SK-N-SH (cell line): ENCODE results near the gene TOGARAM2. TPM values are rescaled to one million over a fixed set of nuclear protein-coding genes. Genes with fewer than 3 reads are reported as not detected.

Experiments
- CTCF ChIA-PET: fragments of 300-600, 350-600 bp; formaldehyde crosslinking; extraction: SDS; loops from one replicate; lab custom pipeline; 2021; lab: Yijun Ruan, JAX
- POLR2A ChIA-PET: fragments of 350-600 bp; sonication (Branson Sonifier 250); formaldehyde crosslinking; extraction: SDS; loops from one replicate; lab custom pipeline; 2020; ENCODE audit warnings: antibody characterized with exemption, inconsistent platforms; lab: Yijun Ruan, JAX
- DNase-seq: peaks from one replicate; pipeline ENCODE4 v3.0.0; 2012
- H2AFZ ChIP-seq: fragments of 200-600 bp; sonication (generic); 2 replicates; pipeline ENCODE4 v1.8.1; 2016; ENCODE audit warnings: antibody characterized with exemption, mild to moderate bottlenecking, low read depth
- H3F3A ChIP-seq: fragments of 200-600 bp; sonication (generic); replicated peaks from 2 replicates; pipeline ENCODE3; 2016; ENCODE audit warnings: antibody characterized with exemption, mild to moderate bottlenecking; ENCODE audit not compliant: insufficient read depth
- H3K27ac ChIP-seq, 2 experiments: fragments of 200-500 bp in 1 of 2; fragments of 200-600 bp in 1 of 2; sonication (Bioruptor generic) in 1 of 2; sonication (generic), shearing (Covaris generic) in 1 of 2; 2 replicates each; pipeline versions ENCODE4 v1.5.1 to v1.6.1; 2014 to 2016; ENCODE audit warnings: low read depth in 2 of 2, inconsistent platforms in 1 of 2, low read length in 1 of 2, mild to moderate bottlenecking in 1 of 2, mixed read lengths in 1 of 2
- H3K27me3 ChIP-seq: fragments of 200-600 bp; sonication (generic), shearing (Covaris generic); 2 replicates; pipeline ENCODE4 v1.6.1; 2016; ENCODE audit warnings: mixed run types; ENCODE audit not compliant: insufficient read depth
- H3K36me3 ChIP-seq, 2 experiments: fragments of 200-500 bp in 1 of 2; fragments of 200-600 bp in 1 of 2; sonication (Bioruptor generic) in 1 of 2; sonication (generic) in 1 of 2; replicated peaks in 1 of 2; 2 replicates each; pipeline versions ENCODE3 to v1.5.1; 2014 to 2016; ENCODE audit warnings: low read length in 1 of 2, mild to moderate bottlenecking in 1 of 2; ENCODE audit not compliant: insufficient read depth in 2 of 2, control insufficient read depth in 1 of 2
- H3K4me1 ChIP-seq, 2 experiments: fragments of 200-500 bp in 1 of 2; fragments of 200-600 bp in 1 of 2; sonication (Bioruptor generic) in 1 of 2; sonication (generic), shearing (Covaris generic) in 1 of 2; 2 replicates each; pipeline versions ENCODE4 v1.5.1 to v1.6.1; 2014 to 2016; ENCODE audit warnings: low read depth in 1 of 2, low read length in 1 of 2, mixed run types in 1 of 2; ENCODE audit not compliant: insufficient read depth in 2 of 2, control insufficient read depth in 1 of 2
- H3K4me2 ChIP-seq: fragments of 200-600 bp; sonication (generic), shearing (Covaris generic); 2 replicates; pipeline ENCODE4 v1.6.1; 2017; ENCODE audit warnings: mixed run types
- H3K4me3 ChIP-seq, 2 experiments: fragments of 200-500 bp in 1 of 2; fragments of 200-600 bp in 1 of 2; sonication (Bioruptor generic) in 1 of 2; sonication (generic), shearing (Covaris generic) in 1 of 2; 2 replicates each; pipeline versions ENCODE4 v1.5.1 to v1.8.1; 2014 to 2016; ENCODE audit warnings: low read depth in 2 of 2, inconsistent platforms in 1 of 2, low read length in 1 of 2, mild to moderate bottlenecking in 1 of 2, mixed read lengths in 1 of 2, moderate library complexity in 1 of 2
- H3K79me2 ChIP-seq: fragments of 200-600 bp; sonication (generic); 2 replicates; pipeline ENCODE4 v1.8.1; 2017; ENCODE audit warnings: mild to moderate bottlenecking; ENCODE audit not compliant: insufficient read depth
- H3K9ac ChIP-seq: fragments of 200-600 bp; sonication (generic); 2 replicates; pipeline ENCODE4 v1.6.1; 2017; ENCODE audit warnings: mixed run types
- H3K9me2 ChIP-seq: fragments of 200-600 bp; sonication (generic); 2 replicates; pipeline ENCODE4 v1.6.1; 2017; ENCODE audit warnings: mixed run types
- H3K9me3 ChIP-seq: fragments of 200-600 bp; sonication (generic); 2 replicates; pipeline ENCODE4 v1.6.1; 2017; ENCODE audit warnings: mixed run types, mild to moderate bottlenecking, moderate library complexity
- H4K20me1 ChIP-seq: fragments of 200-600 bp; sonication (generic); 2 replicates; pipeline ENCODE4 v1.6.1; 2017; ENCODE audit warnings: mild to moderate bottlenecking, mixed run types; ENCODE audit not compliant: insufficient read depth
- ELF1 ChIP-seq: IDR thresholded peaks from 2 replicates; pipeline ENCODE4 v1.4.0; 2012
- EP300 ChIP-seq, 2 experiments: IDR thresholded peaks; 2 replicates each; pipeline versions ENCODE4 v1.4.0 to v1.6.1; 2012; ENCODE audit warnings: borderline replicate concordance in 1 of 2, low read depth in 1 of 2, low read length in 1 of 2
- EZH2phosphoT487 ChIP-seq: fragments of 200-600 bp; sonication (generic); IDR thresholded peaks from 2 replicates; pipeline ENCODE4 v1.6.1; 2017; ENCODE audit warnings: low read depth, mixed run types, mild to moderate bottlenecking, antibody characterized with exemption, moderate library complexity, borderline replicate concordance
- FOXJ3 ChIP-seq: sonication (generic); formaldehyde crosslinking; IDR thresholded peaks from 2 replicates; pipeline ENCODE4 v1.5.1; 2020; ENCODE audit warnings: mild to moderate bottlenecking, missing genetic modification reagents
- GABPA ChIP-seq: IDR thresholded peaks from 2 replicates; pipeline ENCODE4 v1.4.0; 2012; ENCODE audit warnings: low read depth, mild to moderate bottlenecking
- MAX ChIP-seq: IDR thresholded peaks from 2 replicates; pipeline ENCODE4 v1.4.0; 2012; ENCODE audit warnings: low read depth
- MXI1 ChIP-seq: IDR thresholded peaks from 2 replicates; pipeline ENCODE4 v1.6.1; 2012; ENCODE audit warnings: mild to moderate bottlenecking, low read depth, low read length, improper control_type of control experiment
- RAD21 ChIP-seq: IDR thresholded peaks from 2 replicates; pipeline ENCODE4 v1.6.1; 2012; ENCODE audit warnings: mild to moderate bottlenecking, low read length
- RCOR1 ChIP-seq: fragments of 150-350 bp; IDR thresholded peaks from 2 replicates; pipeline ENCODE4 v1.6.1; 2017; ENCODE audit warnings: antibody characterized with exemption, low read length
- REST ChIP-seq: IDR thresholded peaks from 2 replicates; pipeline ENCODE4 v1.6.1; 2012; ENCODE audit warnings: mild to moderate bottlenecking, low read depth, low read length, moderate library complexity
- RFX5 ChIP-seq: IDR thresholded peaks from 2 replicates; pipeline ENCODE4 v1.6.1; 2012; ENCODE audit warnings: mild to moderate bottlenecking, improper control_type of control experiment, low read length
- SIN3A ChIP-seq: IDR thresholded peaks from 2 replicates; pipeline ENCODE4 v1.6.1; 2012; ENCODE audit warnings: low read depth, mild to moderate bottlenecking, low read length, moderate library complexity, borderline replicate concordance
- SMC3 ChIP-seq: IDR thresholded peaks from 2 replicates; pipeline ENCODE4 v1.6.1; 2012; ENCODE audit warnings: low read depth, low read length, improper control_type of control experiment
- TCF12 ChIP-seq: IDR thresholded peaks from 2 replicates; pipeline ENCODE4 v1.4.0; 2012
- TEAD4 ChIP-seq: IDR thresholded peaks from 2 replicates; pipeline ENCODE4 v1.4.0; 2012; ENCODE audit warnings: mild to moderate bottlenecking, borderline replicate concordance; ENCODE audit not compliant: insufficient read depth
- USF1 ChIP-seq: IDR thresholded peaks from 2 replicates; pipeline ENCODE4 v1.4.0; 2012; ENCODE audit warnings: low read depth, borderline replicate concordance
- YY1 ChIP-seq: IDR thresholded peaks from 2 replicates; pipeline ENCODE4 v1.4.0; 2012; ENCODE audit warnings: low read depth, mild to moderate bottlenecking
- ZBTB33 ChIP-seq: IDR thresholded peaks from 2 replicates; pipeline ENCODE4 v1.4.0; 2012; ENCODE audit warnings: low read depth, borderline replicate concordance
- WGBS: methylation state at CpG from one replicate; pipeline ENCODE4 v1.1.6; 2017; ENCODE audit warnings: low lambda C conversion rate; 5-methylcytosine and 5-hydroxymethylcytosine counted together
- polyA plus RNA-seq, 3 experiments: library from polyadenylated mRNA; depleted of rRNA; stranded (reverse); fragments of >200 nt; gene quantifications; 2 replicates each; pipeline ENCODE4 v1.2.3, GENCODE V29; 2012

Gene TOGARAM2
- polyA plus RNA-seq, 1 of the 3 experiments (the other 2 are of a cell fraction): 0.69 TPM

- TF ChIP-seq REST: no peak
- TF ChIP-seq SMC3: no peak
- TF ChIP-seq MAX: no peak
- TF ChIP-seq TCF12: no peak
- no peak for TF ChIP-seq SIN3A
- no peak for TF ChIP-seq RFX5
- no peak for TF ChIP-seq GABPA
- no peak for TF ChIP-seq RCOR1
- no peak for TF ChIP-seq EP300 (IDR thresholded peaks at IDR 0.05; ENCODE audit: borderline replicate concordance in 1 of 2, low read depth in 1 of 2, low read length in 1 of 2)
These were observed 10.5 kb upstream of the TOGARAM2 start (continued) for GRCh38 chr2:28970464-28971160.

- no peaks in the 10 kb centered on the region for H3K27me3 ChIP-seq
- POLR2A ChIA-PET: interaction anchor here (0.6 kb wide), 1 partner anchor 1460 kb away, joined by 4 read pairs; no protein-coding TSS in a partner anchor
- H4K20me1 ChIP-seq: no peaks in the 10 kb centered on the region
- H2AFZ ChIP-seq: no peak overlapping the region
- no peak overlapping the region for H3K4me3 ChIP-seq
- H3K9me2 ChIP-seq: no peaks in the 10 kb centered on the region
- TF ChIP-seq EZH2phosphoT487 (no peak), YY1 (no peak), USF1 (no peak), REST (no peak), EP300 (IDR thresholded peaks at IDR 0.05; ENCODE audit: borderline replicate concordance in 1 of 2, low read depth in 1 of 2, low read length in 1 of 2) (no peak), ELF1 (no peak), ZBTB33 (no peak), FOXJ3 (no peak), GABPA (no peak), RCOR1 (no peak), MXI1 (no peak), SMC3 (no peak), RAD21 (no peak), TEAD4 (no peak)
- no peaks in the 10 kb centered on the region for H3K79me2 ChIP-seq
- H3F3A ChIP-seq: no peaks in the 10 kb centered on the region
- peaks cover 0 to 5% of the 10 kb centered on the region in 2 experiments; a peak in 1 of 4 replicates for H3K4me1 ChIP-seq
- DNase-seq: no peak
- H3K9me3 ChIP-seq: no peaks in the 10 kb centered on the region
- H3K36me3 ChIP-seq: no peaks in the 10 kb centered on the region
- no peak overlapping the region for H3K27ac ChIP-seq
- no peak overlapping the region for H3K4me2 ChIP-seq
- no peak overlapping the region for H3K9ac ChIP-seq
- CTCF ChIA-PET: no interaction called here
- WGBS: 50% methylated on average over 6 of the region's 6 CpGs
These were observed 8.2 kb upstream of the TOGARAM2 start for GRCh38 chr2:28972778-28973335.
